ENCODE measurements around the gene INAFM1.
"Not testable (repeated sequence)": the region's sequence is repeated elsewhere in the genome, so short reads cannot be mapped to it uniquely, and the experiment has no call there.

INAFM1 gene

DNA sequence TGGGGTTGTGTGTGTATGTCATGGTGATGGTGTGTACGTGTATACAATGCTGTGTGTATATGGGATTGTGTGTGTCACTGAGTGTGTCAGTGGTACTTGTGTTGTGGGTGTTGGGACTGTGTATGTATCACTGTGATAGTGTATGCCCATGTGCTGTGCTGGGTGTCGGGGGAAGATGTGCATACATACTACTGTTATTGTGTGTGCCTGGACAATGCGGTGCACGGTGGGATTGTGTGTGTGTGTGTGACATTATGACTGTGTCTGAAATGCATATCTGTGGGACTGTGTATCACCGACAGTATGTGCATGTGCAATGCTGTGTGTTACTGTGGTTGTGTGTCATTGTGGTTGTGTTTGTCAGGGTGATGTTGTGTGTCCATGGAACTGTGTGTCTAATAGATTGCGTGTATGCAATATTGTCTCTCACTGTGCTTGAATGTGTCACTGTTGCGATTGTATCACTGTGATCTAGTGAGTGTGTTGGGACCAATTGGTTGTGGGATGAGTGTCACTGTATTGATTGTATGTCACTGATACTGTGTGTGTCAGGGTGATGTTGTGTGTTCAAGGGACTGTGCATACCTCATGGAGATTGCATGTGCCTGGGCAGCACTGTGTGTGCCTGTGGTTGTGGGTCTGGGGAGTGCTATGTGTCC, 32.6 kb upstream of the INAFM1 start:
- no peak for DNase-seq

DNA sequence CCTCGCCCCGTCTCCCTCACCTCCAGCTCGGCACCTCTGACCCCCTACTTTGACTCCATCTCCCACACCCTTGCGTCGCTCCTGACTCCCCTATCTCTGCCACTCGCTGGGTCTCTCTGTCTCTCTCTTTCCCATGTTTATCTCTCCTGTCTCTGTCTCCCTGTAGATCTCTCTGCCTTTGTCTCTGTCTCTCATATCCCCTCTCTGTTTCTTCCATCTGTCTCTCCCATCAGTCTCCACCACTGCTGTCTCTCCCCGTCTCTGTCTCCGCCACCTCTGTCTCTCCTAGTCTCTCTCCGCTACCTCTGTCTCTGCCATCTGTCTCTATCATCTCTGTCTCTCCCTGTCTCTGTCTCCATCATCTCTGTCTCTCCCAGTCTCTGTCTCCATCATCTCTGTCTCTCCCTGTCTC, 31.3 kb upstream of the INAFM1 start:
- no peak for DNase-seq

- DNase-seq: peak; percentile 96
Observed at GRCh38 chr19:47243776-47244547, 30.7 kb upstream of the INAFM1 start.

DNA sequence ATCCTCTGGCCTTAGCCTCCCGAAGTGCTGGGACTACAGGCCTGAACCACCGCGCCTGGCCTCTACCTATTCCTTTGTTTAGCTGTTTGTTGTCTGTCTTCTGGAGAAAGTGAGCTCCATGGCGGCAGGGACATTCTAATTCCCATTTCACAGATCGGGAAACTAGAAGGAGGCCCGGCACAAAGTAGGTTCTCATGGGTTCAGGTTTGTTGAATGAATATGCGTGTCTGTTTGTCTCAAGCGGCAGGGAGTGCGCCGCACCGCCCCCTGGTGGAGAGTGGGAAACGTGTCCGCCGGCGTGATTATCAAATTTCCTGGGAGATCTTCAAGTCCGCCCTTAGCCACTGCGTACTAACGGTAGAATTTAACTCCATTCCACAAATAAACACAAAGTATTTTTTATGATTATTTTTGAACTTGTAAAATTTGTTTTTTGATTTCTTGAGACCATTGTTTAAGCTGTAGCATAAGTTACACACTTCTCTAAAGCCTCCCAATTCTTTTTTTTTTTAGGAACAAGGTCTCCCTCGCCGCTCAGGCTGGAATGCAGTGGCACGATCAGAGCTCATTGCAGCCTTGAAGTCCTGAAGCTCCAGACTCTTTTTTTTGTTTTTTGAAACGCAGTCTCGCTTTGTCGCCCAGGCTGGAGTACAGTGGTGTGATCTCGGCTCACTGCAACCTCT, 27.2 kb upstream of the INAFM1 start:
- DNase-seq: peak; percentile 30

- DNase-seq: not testable (repeated sequence)
Observed at GRCh38 chr19:47253016-47253415, 21.7 kb upstream of the INAFM1 start.

DNA sequence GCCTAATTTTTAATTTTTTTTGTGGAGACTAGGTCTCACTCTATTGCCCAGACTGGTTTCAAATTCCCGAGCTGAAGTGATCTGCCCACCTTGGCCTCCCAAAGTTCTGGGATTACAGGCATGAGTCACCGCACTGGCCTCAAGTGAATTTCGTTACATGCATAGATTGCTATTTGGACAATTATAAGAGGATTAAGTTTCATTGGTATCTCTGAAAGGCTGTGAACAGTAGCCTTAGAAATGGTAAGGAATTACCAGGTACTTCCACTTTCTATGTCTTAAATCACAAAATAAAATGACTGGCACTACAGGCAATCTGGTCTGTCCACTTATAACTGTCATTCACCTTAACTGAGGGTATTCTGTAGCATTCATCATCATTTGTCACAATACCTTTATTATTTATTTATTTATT, 21.2 kb upstream of the INAFM1 start:
- DNase-seq: peak; percentile 95

- DNase-seq: no peak
Observed at GRCh38 chr19:47253970-47254369, 20.7 kb upstream of the INAFM1 start.

DNA sequence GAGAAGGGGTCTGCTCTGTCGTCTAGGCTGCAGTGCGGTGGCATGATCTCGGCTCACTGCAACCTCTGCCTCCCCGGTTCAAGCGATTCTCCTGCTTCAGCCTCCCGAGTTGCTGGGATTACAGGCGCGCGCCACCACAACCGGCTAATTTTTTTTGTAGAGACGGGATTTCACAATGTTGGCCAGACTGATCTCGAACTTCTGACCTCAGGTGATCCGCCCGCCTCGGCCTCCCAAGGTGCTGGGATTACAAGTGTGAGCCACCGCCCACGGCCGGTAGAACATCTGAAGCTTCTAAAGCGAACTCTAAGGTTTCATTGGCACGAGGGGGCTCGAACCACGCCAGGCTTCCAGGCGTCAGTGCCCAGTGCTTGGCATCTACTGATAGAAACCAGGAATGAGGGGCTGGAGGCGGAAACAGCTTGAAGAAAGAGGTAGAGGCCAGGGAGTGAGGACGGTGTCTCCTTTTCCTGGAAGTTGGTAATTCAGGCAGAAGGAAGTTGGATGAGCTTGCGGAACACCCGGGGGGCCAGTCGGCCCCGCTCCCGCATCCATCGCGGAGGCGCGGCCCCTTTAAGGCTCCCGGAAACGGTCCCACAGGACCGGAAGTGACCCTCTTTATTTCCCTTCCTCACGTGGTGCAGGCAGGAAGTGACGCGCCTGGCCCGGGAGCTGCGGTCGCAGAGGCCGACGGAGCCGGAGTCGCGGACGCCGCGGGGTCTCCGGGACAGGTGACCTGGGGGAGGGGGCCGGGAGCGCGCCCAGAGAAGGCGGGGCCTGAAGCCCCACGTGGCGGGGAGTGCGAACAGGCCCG, 18.6 kb upstream of the INAFM1 start, which contains the start of gene CCDC9:
Gene CCDC9 (plus strand): TSS at position 647 of the 814 bp plus-strand sequence. CDS start 1,876 bp downstream, outside the sequence.
- peak; percentile 91 for DNase-seq

DNA sequence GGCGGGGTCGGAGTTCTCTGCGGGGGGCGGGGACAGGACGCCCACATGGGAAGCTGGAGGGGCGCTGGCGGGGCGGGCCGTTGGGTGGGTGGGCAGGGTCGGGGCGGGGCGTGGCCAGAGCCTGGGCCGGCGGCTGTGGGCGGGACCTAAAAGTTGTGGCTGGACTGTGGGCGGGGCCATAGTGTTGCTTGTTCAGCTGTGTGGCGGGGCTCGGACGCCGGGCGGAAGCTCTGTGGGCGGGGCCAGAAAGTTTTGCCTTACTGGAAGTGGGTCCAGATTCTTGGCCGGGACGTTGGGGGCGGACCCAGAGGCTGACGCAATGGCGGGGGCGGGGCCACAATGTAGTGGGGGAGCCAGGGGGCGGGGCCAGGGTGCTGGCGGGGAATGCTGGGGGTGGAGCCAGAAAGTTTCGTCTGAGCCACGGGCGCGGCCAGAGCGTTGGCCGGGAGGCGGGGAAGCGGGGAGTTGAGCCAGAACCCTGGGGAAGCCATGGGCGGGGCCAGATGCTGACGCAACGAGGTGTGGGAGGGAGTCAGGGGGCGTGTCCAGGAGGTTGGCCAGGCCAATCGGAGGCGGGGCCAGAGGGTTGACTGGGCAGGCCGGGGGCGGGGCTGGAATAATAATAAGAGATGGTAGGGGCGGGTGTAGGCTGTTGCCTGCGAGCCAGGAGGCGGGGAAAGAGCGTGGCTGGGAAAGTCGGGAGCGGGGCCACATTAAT, 17.8 kb upstream of the INAFM1 start:
- peak; percentile 94 for DNase-seq

GRCh38 chr19:47257411-47258169, 17.1 kb upstream of the INAFM1 start:
- DNase-seq: no peak

- DNase-seq: no peak
Observed at GRCh38 chr19:47258434-47258833, 16.3 kb upstream of the INAFM1 start.

DNA sequence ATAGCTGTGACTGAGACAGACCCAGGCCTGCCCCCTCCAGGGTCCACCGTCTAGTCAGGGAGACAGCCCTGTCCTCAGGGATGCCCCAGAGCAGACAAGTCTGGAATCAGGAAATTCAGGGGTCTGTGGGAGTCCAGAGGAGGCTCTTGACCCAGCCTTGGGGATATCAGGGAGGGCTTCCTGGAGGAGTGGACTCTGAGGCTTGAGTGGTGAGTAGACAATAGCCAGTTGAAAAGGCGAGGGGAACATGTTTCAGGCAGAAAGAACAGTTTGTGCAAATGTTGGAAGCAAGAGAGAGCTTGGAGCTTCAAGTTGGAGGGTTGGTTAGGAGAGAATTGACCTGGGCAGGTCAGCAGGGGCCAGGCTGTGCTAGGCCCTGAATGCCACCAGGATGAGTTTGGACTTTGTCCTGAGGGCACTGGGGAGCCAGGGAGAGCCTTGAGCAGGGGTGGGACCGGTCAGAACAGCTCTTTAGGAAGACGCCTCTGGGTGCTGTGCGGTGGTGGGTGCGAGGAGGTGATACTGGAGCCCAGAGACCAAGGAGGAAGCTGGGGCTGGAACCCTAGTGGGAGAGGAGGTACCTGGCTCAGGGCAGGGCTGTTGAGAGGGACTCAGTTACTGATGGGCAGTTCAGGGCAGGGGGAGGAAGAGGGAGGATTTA, 15.7 kb upstream of the INAFM1 start:
- no peak for DNase-seq

- no peak for DNase-seq
Observed at GRCh38 chr19:47260476-47260875, 14.2 kb upstream of the INAFM1 start.

DNA sequence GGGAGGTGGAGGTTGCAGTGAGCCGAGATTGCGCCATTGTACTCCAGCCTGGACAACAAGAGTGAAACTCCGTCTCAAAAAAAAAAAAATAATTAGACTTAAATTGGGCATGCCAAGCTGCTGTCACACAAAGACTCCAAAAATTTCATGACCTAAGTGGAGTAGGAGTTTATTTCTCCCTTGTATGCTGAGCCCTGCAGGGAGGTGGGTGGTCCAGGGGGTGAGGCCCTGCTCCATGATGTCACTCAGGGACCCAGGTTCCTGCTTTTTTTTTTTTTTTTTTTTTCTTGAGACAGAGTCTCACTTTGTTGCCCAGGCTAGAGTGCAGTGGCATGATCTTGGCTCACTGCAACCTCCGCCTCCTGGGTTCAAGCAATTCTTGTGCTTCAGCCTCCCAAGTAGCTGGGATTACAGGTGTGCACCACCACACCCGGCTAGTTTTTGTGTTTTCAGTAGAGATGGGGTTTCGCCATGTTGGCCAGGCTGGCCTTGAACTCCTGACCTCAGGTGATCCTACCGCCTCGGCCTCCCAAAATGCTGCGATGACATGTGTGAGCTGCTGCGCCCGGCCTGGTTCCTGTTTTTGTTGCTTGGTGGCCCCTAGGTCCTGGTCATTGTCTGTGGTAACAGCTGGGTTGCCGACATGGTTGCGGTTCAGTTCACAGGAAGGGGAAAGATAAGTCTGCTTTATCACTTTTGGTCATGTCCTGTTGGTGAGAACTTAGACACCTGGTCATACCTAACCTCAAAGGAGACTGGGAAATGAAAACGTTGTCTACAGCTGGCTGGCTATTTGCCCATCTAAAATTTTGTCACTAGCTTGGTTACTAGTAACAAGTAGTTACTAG, 12.5 kb upstream of the INAFM1 start:
- not testable (repeated sequence) for DNase-seq

GRCh38 chr19:47264629-47265028, 10.1 kb upstream of the INAFM1 start:
- DNase-seq: no peak

DNA sequence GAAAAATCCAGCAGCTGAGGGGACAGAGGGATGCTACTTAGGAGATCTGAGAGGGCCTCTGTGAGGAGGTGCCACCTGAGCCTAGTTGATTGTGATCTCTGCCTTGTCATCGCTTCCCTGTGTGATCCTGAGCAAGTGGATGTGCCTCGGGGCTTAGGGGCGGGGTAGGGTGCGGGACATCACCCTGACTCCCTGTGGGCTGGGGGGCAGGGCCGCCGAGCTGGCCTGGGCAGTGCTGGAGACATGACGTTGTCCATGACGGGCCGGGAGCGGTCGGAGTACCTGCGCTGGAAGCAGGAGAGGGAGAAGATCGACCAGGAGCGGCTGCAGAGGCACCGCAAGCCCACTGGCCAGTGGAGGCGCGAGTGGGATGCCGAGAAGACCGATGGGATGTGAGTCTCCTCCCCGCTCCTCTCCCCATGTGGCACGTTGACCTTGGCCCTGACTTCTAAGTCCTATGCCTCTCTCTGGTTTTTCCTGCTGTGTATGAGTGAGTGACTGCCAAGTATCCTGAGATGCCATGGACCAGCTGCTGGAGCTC, 8.2 kb upstream of the INAFM1 start:
- DNase-seq: no peak

DNA sequence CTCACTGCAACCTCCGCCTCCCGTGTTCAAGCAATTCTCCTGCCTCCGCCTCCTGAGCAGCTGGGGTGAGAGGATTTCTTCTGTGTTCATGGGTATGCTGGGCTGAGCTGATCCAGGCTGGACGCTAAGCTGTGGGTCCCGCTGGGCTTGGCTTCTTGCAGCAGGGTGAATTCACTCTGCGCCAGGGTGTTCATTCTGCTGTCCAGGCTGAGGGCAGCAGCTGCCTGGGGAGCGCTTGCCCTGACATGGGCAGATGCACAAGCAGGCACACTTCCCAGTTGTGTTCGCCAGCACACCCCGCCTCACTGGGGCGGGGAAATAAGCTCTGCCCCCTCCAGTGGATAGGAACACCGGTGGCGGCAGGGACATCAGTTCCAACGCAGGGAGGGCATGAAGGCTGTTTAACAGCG, 7.3 kb upstream of the INAFM1 start:
- no peak for DNase-seq

GRCh38 chr19:47268028-47268427, 6.7 kb upstream of the INAFM1 start:
- DNase-seq: no peak

DNA sequence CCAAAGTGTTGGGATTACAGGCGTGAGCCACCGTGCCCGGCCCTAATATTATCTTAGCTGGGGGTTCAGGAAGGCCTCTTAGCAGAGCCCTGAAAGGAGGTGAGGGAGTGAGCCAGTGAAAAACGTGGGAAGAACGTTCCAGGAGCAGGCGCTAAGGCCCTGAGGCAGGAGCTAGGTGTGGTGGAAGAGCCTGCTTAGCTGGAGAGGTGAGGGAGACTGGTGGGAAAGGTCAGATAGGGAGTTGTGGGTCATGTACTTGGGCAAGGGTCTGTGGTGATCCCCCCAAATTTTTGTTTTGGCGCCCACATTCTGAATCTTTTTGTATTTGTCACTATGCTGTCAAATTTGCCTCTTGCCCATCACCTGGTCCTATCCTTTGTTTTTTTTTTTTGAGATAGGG, 5.1 kb upstream of the INAFM1 start:
- DNase-seq: no peak

GRCh38 chr19:47270408-47270807, 4.3 kb upstream of the INAFM1 start:
- DNase-seq: no peak

All from NCI-H226 (cell line).